ENCODE data around the gene HCST.

HCST gene

GRCh38 chr19:35869327-35870123 lies 32.8 kb upstream of the HCST start:
- H3K4me3 ChIP-seq (ENCODE audit: control insufficient read depth, low read depth, low read length), result peak overlapping the region; percentile 10
- peak; percentile 54 for DNase-seq (ENCODE audit: low read depth)
- TF ChIP-seq, protein P1, sequence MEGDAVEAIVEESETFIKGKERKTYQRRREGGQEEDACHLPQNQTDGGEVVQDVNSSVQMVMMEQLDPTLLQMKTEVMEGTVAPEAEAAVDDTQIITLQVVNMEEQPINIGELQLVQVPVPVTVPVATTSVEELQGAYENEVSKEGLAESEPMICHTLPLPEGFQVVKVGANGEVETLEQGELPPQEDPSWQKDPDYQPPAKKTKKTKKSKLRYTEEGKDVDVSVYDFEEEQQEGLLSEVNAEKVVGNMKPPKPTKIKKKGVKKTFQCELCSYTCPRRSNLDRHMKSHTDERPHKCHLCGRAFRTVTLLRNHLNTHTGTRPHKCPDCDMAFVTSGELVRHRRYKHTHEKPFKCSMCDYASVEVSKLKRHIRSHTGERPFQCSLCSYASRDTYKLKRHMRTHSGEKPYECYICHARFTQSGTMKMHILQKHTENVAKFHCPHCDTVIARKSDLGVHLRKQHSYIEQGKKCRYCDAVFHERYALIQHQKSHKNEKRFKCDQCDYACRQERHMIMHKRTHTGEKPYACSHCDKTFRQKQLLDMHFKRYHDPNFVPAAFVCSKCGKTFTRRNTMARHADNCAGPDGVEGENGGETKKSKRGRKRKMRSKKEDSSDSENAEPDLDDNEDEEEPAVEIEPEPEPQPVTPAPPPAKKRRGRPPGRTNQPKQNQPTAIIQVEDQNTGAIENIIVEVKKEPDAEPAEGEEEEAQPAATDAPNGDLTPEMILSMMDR (conservative IDR thresholded peaks at IDR 0.05; ENCODE audit: control insufficient read depth, insufficient read depth, low read depth, low read length), result no peak

- peak overlapping the region; percentile 10 for H3K4me3 ChIP-seq (ENCODE audit: control insufficient read depth, low read depth, low read length)
- peak; percentile 12 for DNase-seq (ENCODE audit: low read depth)
Measured at GRCh38 chr19:35870124-35870736, 32.1 kb upstream of the HCST start.

GRCh38 chr19:35870798-35871197 lies 31.5 kb upstream of the HCST start:
- DNase-seq (ENCODE audit: low read depth), result no peak
- TF ChIP-seq, protein P1 (conservative IDR thresholded peaks at IDR 0.05; ENCODE audit: control insufficient read depth, insufficient read depth, low read depth, low read length), result no peak
- no peak overlapping the region for H3K4me3 ChIP-seq (ENCODE audit: control insufficient read depth, low read depth, low read length)

DNA sequence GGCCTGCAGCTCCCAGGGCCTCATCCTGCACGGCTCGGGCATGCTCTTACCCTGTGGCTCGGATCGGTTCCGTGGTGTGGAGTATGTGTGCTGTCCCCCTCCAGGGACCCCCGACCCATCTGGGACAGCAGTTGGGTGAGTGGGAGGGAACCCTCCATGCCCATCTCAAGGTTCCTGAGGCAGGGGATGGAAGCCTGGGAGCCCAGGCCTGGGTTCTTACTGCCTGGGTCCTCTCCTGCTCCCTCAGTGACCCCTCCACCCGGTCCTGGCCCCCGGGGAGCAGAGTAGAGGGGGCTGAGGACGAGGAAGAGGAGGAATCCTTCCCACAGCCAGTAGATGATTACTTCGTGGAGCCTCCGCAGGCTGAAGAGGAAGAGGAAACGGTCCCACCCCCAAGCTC lies 30.7 kb upstream of the HCST start:
- H3K4me3 ChIP-seq (ENCODE audit: control insufficient read depth, low read depth, low read length), result no peak overlapping the region
- TF ChIP-seq, protein P1 (conservative IDR thresholded peaks at IDR 0.05; ENCODE audit: control insufficient read depth, insufficient read depth, low read depth, low read length), result no peak
- DNase-seq (ENCODE audit: low read depth), result no peak

- no peak overlapping the region for H3K4me3 ChIP-seq (ENCODE audit: control insufficient read depth, low read depth, low read length)
- DNase-seq (ENCODE audit: low read depth), result no peak
- TF ChIP-seq, protein P1 (conservative IDR thresholded peaks at IDR 0.05; ENCODE audit: control insufficient read depth, insufficient read depth, low read depth, low read length), result no peak
Measured at GRCh38 chr19:35872180-35872579, 30.1 kb upstream of the HCST start.

- no peak overlapping the region for H3K4me3 ChIP-seq (ENCODE audit: control insufficient read depth, low read depth, low read length)
- TF ChIP-seq, protein P1 (conservative IDR thresholded peaks at IDR 0.05; ENCODE audit: control insufficient read depth, insufficient read depth, low read depth, low read length), result no peak
- DNase-seq (ENCODE audit: low read depth), result no peak
Measured at GRCh38 chr19:35874392-35874930, 27.9 kb upstream of the HCST start.

DNA sequence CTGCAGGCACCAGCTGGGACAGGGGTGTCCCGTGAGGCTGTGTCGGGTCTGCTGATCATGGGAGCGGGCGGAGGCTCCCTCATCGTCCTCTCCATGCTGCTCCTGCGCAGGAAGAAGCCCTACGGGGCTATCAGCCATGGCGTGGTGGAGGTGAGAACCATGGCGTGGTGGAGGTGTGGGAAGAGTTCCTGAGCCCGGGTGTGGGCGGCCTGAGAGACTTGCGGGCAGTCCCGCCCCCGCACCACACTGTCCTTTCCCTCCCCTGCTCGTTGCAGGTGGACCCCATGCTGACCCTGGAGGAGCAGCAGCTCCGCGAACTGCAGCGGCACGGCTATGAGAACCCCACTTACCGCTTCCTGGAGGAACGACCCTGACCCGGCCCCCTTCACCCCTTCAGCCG lies 23.3 kb upstream of the HCST start:
- DNase-seq (ENCODE audit: low read depth), result no peak
- H3K4me3 ChIP-seq (ENCODE audit: control insufficient read depth, low read depth, low read length), result no peak overlapping the region
- TF ChIP-seq, protein P1 (conservative IDR thresholded peaks at IDR 0.05; ENCODE audit: control insufficient read depth, insufficient read depth, low read depth, low read length), result no peak

Data from fibroblast of mammary gland (primary cell).